BLaER1 treated with 17β-estradiol and CSF1 and Interleukin-3, amounts not matched to agents 10 nM and 100 nM (cell line): ENCODE data around the gene ICA1L.
"Not testable (repeated sequence)": the region's sequence is repeated elsewhere in the genome, so short reads cannot be mapped to it uniquely, and the experiment has no call there.

Experiments used
- H3K27ac ChIP-seq, 11 experiments: shearing (Covaris generic); formaldehyde crosslinking; 2 replicates each; pipeline ENCODE4 v1.8.1; 2022
- H3K27me3 ChIP-seq, 11 experiments: shearing (Covaris generic); formaldehyde crosslinking; 2 replicates each; pipeline ENCODE4 v1.8.1; 2022
- H3K36me3 ChIP-seq, 11 experiments: shearing (Covaris generic); formaldehyde crosslinking; 2 replicates each; pipeline ENCODE4 v1.8.1; 2022
- H3K4me1 ChIP-seq, 10 experiments: shearing (Covaris generic); formaldehyde crosslinking; 2 replicates each; pipeline ENCODE4 v1.8.1; 2022
- H3K4me2 ChIP-seq, 11 experiments: shearing (Covaris generic); formaldehyde crosslinking; 2 replicates each; pipeline ENCODE4 v1.8.1; 2022
- H3K4me3 ChIP-seq, 10 experiments: shearing (Covaris generic); formaldehyde crosslinking; 2 replicates each; pipeline ENCODE4 v1.8.1; 2022
- H3K9ac ChIP-seq, 11 experiments: shearing (Covaris generic); formaldehyde crosslinking; 2 replicates each; pipeline ENCODE4 v1.8.1; 2022
- H3K9me3 ChIP-seq, 11 experiments: shearing (Covaris generic); formaldehyde crosslinking; replicated peaks in 1 of 11; 2 replicates each; pipeline ENCODE4 v1.8.1; 2022
- H4K20me1 ChIP-seq, 11 experiments: shearing (Covaris generic); formaldehyde crosslinking; 2 replicates each; pipeline ENCODE4 v1.8.1; 2022
- Cebpa-rat ChIP-seq, 11 experiments: shearing (Covaris generic); IDR thresholded peaks; 2 replicates each; pipeline ENCODE4 v1.8.1; 2022

ICA1L gene

DNA sequence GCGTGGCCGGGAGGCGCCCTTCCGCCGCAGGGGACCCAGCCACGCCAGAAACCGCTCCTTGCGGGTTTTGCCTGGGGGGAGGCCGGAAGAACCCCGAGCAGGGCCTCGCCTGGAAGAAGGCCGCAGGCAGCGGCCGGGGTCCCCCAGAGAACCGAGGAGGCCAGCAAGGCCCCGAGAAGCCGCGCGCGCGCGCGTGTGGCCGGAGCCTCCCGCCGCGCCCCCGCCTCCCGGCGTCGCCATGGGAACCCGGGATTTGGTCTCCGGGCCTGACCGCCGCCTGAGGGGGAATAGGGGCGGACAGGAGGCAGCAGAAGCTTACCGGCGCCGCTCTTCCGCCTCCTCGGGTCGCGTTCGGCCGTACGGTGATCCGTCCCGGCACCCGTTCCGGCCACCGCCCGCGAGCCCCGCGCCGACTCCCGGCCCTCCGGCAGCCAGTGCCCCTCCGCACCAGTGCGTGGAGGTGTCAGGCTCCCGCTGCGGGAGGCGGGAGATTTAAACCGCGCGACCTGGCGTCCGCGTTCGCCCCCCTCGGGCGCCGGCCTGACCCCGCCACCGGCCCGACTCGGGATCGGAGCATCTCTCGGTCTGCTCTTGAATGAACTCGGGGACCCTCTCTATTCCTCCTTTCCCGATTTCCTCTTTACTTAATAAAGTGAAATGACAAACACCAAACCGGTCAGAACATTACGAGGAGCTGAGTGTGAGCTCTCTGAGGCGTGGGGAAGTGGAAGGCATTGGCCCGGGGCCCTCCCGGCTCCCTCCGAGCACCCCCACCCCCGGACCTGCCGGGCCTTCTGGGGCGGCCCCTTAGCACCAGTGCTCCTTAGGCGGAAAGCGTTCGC, at the start of gene ICA1L:
Gene ICA1L (minus strand): TSS at position 467 of the 842 bp plus-strand sequence. CDS start 42,757 bp downstream, outside the sequence.
- H3K36me3 ChIP-seq: peaks cover 0 to 7% (median 0%) of the 10 kb centered on the region in 11 experiments; a peak in 4 of 22 replicates
- peak within 1 kb of the TSS; percentile 81 to 97 (median 88) for H3K4me2 ChIP-seq
- H3K9ac ChIP-seq: peak within 1 kb of the TSS; percentile 80 to 92 (median 87)
- no peaks in the 10 kb centered on the region for H3K27me3 ChIP-seq
- peak within 1 kb of the TSS; percentile 37 to 89 (median 84); a peak in 21 of 22 replicates for H3K27ac ChIP-seq
- peaks cover 0 to 5% (median 0%) of the 10 kb centered on the region in 10 experiments; a peak in 3 of 20 replicates for H3K4me1 ChIP-seq
- no peaks in the 10 kb centered on the region for H4K20me1 ChIP-seq
- H3K9me3 ChIP-seq: no peaks in the 10 kb centered on the region
- no peak for TF ChIP-seq Cebpa-rat (IDR thresholded peaks at IDR 0.05)
- peak within 1 kb of the TSS; percentile 67 to 95 (median 84) for H3K4me3 ChIP-seq

DNA sequence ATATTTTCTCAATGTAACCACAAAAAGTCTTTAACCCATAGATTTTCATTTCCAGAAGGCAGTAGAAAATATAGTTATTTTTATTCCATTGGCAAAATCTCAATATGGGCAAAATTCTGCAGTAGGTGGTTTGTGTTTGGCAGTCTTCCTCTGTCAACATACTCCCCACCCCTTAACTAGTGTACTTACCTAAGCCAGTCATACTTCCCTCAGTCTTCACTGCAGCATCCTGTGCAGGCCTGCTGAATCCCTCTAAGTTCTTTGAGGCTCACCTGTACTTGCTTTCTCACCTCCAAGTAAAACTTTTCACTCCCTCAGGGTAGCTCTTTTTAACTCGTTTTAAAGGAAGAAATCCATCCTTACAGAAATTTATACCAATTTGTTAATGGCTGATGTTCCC, 47.3 kb upstream of the ICA1L start:
- no peaks in the 10 kb centered on the region for H4K20me1 ChIP-seq
- H3K4me1 ChIP-seq: no peaks in the 10 kb centered on the region
- H3K36me3 ChIP-seq: peaks cover 15 to 41% (median 22%) of the 10 kb centered on the region in 11 experiments; a peak in 19 of 22 replicates
- H3K27ac ChIP-seq: no peak overlapping the region
- no peak overlapping the region for H3K4me2 ChIP-seq
- no peak overlapping the region for H3K9ac ChIP-seq
- TF ChIP-seq Cebpa-rat (IDR thresholded peaks at IDR 0.05): no peak
- H3K4me3 ChIP-seq: no peak overlapping the region
- no peaks in the 10 kb centered on the region for H3K27me3 ChIP-seq
- peaks cover 0 to 9% (median 0%) of the 10 kb centered on the region in 11 experiments; a peak in 2 of 22 replicates for H3K9me3 ChIP-seq

DNA sequence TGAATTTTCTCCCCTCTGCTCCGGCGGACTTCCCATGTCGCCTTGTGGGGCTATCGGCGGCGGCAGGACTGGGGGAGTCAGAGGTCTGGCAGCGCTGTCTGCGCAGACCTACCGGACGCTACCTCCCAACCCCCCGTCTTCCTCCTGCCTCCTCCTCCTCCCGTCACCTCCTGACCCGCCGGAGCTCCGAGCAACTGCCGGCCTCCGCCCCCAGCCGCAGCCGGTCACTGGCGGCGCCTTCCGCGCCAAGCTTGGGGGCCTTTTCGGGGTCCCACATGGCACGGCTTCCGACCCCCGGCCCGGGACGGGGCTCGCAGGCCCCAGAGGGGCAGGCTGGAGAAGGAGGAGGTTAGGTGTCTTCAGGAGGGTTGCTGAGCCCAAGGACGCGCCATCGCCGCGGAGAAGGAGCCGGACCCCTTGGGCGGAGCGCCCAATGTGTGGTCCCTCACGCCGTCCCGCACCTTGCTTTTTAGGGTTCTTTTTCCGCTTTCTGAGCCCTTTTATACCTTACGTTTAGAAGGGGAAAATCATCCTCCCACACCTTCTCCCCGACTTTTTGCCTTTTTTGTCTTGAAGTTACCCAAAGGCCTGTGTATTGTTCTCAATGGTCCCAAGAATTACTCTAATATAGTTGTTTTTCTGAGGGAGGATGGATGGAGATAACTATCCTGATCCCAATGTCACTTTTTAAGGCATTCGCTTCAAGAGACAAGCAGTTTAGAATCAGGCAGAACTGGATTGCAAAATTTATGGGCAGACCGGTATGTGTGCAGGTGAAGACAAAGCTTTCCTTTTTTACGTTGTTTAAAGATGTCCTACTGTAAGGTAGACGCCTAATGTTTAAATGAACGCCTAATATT, 41.0 kb upstream of the ICA1L start:
- peaks cover 25 to 35% (median 31%) of the 10 kb centered on the region in 10 experiments for H3K4me1 ChIP-seq
- H3K27me3 ChIP-seq, H3K9me3 ChIP-seq: not testable (repeated sequence)
- H3K9ac ChIP-seq: peak overlapping the region; percentile 80 to 94 (median 89)
- peaks cover 0 to 22% (median 13%) of the 10 kb centered on the region in 11 experiments; a peak in 16 of 22 replicates for H3K36me3 ChIP-seq
- H3K4me3 ChIP-seq: peak overlapping the region; percentile 75 to 89 (median 81)
- peak overlapping the region; percentile 67 to 86 (median 80) for H3K4me2 ChIP-seq
- H3K27ac ChIP-seq: peak overlapping the region; percentile 69 to 97 (median 91)
- H4K20me1 ChIP-seq: peaks cover 0 to 28% (median 18%) of the 10 kb centered on the region in 11 experiments; a peak in 11 of 22 replicates

DNA sequence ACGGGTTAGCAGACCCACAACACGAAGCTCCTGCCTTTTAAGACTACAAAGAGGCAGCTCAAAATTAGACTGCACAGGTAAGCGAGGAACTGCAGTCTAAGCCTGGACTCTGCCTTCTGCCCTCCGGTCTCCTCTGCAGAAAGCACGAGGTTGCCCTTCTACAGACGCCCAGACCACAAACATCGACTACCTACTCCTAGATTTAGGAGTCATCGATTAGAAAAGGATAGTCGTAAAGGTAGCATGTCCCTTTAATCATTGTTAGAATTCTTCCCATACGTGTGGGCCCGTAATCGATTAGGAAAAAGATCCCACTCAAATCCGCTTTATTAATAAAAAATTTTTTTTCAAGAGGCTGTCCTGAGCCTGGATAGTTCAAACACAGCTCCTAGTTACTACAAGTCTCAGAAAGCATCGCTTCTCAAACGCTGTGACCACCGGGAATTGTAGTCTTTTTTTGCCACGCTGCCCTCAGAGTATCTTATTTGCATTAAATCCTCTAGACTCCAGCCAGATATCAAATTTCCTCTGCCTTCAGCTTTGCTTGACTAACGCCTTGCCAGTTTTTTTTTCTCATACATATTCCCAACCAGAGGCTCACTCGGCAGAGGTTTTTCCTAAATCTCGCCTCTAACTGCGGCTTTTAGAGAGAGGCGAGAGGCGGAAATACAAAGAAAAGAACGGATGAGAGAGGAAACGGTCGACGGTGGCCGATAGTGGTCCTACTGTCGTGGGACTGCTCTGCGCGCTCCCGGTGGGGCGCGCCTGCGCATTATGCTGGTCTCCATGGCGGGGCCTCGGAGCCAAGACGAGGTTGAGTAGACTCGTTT, 40.2 kb upstream of the ICA1L start, which contains the start of the genes CARF and WDR12:
Gene CARF (plus strand): TSS at position 764 of the 830 bp plus-strand sequence. CDS start 29,628 bp downstream, outside the sequence.
Gene WDR12 (minus strand): TSS at position 162 of the 830 bp plus-strand sequence. CDS start 197 bp downstream, outside the sequence.
- H3K27me3 ChIP-seq: no peaks in the 10 kb centered on the region
- no peak for TF ChIP-seq Cebpa-rat (IDR thresholded peaks at IDR 0.05)

DNA sequence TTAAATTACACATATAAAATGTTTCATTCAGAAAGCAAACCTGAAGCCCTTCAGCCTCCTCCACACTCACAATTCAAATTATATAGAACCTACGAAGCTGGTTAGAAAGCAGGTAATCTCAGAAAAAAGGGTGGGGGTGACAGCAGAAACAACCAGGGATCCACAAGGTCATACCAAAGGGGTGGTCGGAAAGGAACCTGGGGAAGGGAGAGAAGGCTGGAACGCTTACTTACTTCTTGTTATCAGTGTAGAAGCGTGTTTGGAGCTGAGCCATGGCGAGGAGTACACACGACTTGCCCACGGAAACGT, 39.6 kb upstream of the ICA1L start:
- Histone ChIP-seq H3K4me3 (peak overlapping the region; percentile 75 to 89 (median 81)), H4K20me1 (peaks cover 0 to 36% (median 19%) of the 10 kb centered on the region in 11 experiments; a peak in 11 of 22 replicates), H3K36me3 (peaks cover 5 to 36% (median 26%) of the 10 kb centered on the region in 11 experiments), H3K27ac (peak overlapping the region in 10 of 11 experiments; percentile 84 to 97 (median 91); a peak in 21 of 22 replicates), H3K4me1 (peaks cover 25 to 35% (median 31%) of the 10 kb centered on the region in 10 experiments), H3K4me2 (peak overlapping the region; percentile 79 to 97 (median 90)), H3K27me3 (no peaks in the 10 kb centered on the region), H3K9ac (peak overlapping the region; percentile 80 to 94 (median 89)), H3K9me3 (peaks cover 0 to 5% (median 4%) of the 10 kb centered on the region in 11 experiments; a peak in 12 of 22 replicates)
- TF ChIP-seq Cebpa-rat (IDR thresholded peaks at IDR 0.05): no peak

More for the DNA sequence above, 40.2 kb upstream of the ICA1L start, which contains the start of the genes CARF and WDR12:
- peaks cover 0 to 31% (median 19%) of the 10 kb centered on the region in 11 experiments; a peak in 11 of 22 replicates for H4K20me1 ChIP-seq
- H3K4me3 ChIP-seq: peak within 1 kb of the TSS; percentile 75 to 89 (median 81)
- H3K27ac ChIP-seq: peak within 1 kb of the TSS; percentile 69 to 97 (median 91)
- peaks cover 25 to 35% (median 31%) of the 10 kb centered on the region in 10 experiments for H3K4me1 ChIP-seq
- H3K36me3 ChIP-seq: peaks cover 0 to 30% (median 20%) of the 10 kb centered on the region in 11 experiments; a peak in 18 of 22 replicates
- H3K9me3 ChIP-seq: no peaks in the 10 kb centered on the region; a peak in 2 of 22 replicates
- peak within 1 kb of the TSS; percentile 86 to 97 (median 90) for H3K4me2 ChIP-seq
- H3K9ac ChIP-seq: peak within 1 kb of the TSS; percentile 80 to 94 (median 89)

DNA sequence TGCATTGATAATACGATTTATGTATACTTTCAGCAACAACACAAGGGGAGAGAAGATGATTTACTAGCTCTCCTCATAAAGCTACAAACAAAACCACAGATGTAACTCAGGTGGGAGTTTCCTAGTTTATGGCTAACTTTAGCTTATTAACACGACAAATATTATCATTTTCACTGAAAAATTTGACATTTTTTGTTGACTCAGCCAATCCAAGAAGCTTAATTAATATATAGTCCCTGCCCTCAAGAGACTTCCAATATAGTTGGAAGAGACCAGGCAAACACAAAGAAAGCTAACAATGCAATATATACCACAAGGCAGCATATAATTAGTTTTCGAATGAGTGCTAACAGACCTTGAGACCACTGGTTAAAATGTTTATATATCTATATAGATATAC, 39.1 kb upstream of the ICA1L start:
- Histone ChIP-seq H3K36me3 (peaks cover 10 to 40% (median 31%) of the 10 kb centered on the region in 11 experiments), H3K9me3 (peaks cover 3 to 10% (median 7%) of the 10 kb centered on the region in 11 experiments; a peak in 20 of 22 replicates), H3K4me2 (peak overlapping the region; percentile 79 to 97 (median 90)), H3K9ac (peak overlapping the region; percentile 80 to 94 (median 89)), H3K27me3 (no peaks in the 10 kb centered on the region), H3K4me3 (peak overlapping the region; percentile 75 to 89 (median 81)), H4K20me1 (peaks cover 0 to 36% (median 19%) of the 10 kb centered on the region in 11 experiments; a peak in 11 of 22 replicates), H3K27ac (peak overlapping the region in 10 of 11 experiments; percentile 84 to 97 (median 91); a peak in 21 of 22 replicates), H3K4me1 (peaks cover 25 to 35% (median 31%) of the 10 kb centered on the region in 10 experiments)
- TF ChIP-seq Cebpa-rat (IDR thresholded peaks at IDR 0.05): no peak

DNA sequence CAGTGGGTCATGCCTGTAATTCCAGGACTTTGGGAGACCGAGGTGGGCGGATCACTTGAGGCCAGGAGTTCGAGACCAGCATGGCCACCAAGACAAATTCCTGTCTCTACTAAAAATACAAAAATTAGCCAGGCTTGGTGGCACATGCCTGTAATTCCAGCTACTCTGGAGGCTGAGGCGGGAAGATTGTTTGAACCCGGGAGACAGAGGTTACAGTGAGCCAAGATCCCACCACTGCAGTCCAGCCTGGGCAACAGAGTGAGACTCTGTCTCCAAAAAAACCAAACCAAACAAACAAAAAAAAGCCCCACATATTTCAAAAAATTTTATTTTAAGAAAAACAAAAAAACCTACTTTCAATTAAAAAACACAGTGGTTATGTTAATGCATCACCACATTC, 38.7 kb upstream of the ICA1L start:
- Histone ChIP-seq H3K4me3 (peak overlapping the region; percentile 75 to 89 (median 81); a peak in 19 of 20 replicates), H3K4me1 (peaks cover 25 to 35% (median 31%) of the 10 kb centered on the region in 10 experiments), H3K9me3 (peaks cover 7 to 14% (median 11%) of the 10 kb centered on the region in 11 experiments), H3K9ac (peak overlapping the region; percentile 80 to 94 (median 89); a peak in 21 of 22 replicates), H3K36me3 (peaks cover 14 to 45% (median 35%) of the 10 kb centered on the region in 11 experiments), H3K4me2 (peak overlapping the region; percentile 79 to 97 (median 90)), H4K20me1 (peaks cover 0 to 36% (median 19%) of the 10 kb centered on the region in 11 experiments; a peak in 11 of 22 replicates), H3K27ac (peak overlapping the region in 9 of 11 experiments; percentile 24 to 96 (median 89); a peak in 17 of 22 replicates)
- H3K27me3 ChIP-seq: not testable (repeated sequence)
